ENCODE results near the gene RASSF3. TPM values are rescaled to one million over a fixed set of nuclear protein-coding genes. Genes with fewer than 3 reads are reported as not detected.
"Not testable (repeated sequence)": the region's sequence is repeated elsewhere in the genome, so short reads cannot be mapped to it uniquely, and the experiment has no call there.

The RASSF3 gene
- total RNA-seq, 4 donors from 2014 or later, result 5.2 to 11.5 (median 7.0) TPM

DNA sequence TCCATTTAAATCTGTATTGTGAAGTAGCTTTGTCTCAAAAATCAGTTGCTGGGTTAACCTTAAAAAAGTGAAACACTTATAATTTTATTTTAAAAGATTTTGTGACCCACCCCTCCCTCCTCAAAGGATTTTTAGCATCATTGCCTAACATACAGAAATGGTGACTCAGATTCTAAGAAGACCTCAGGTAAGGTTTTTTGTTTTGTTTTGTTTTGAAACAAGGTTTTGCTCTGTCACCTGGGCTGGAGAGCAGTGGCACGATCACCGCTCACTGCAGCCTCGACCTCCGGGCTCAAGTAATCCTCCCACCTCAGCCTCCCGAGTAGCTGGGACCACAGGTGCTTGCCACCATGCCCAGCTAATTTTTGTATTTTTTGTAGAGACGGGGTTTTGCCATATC is 74.8 kb downstream of the RASSF3 start:
- DNase-seq (no peak), ATAC-seq (no peak)
- Histone ChIP-seq H3K36me3 (no peaks in the 10 kb centered on the region), H3K27me3 (no peaks in the 10 kb centered on the region), H3K27ac (no peak overlapping the region), H3K4me1 (peaks cover 4 to 11% of the 10 kb centered on the region in 2 donors), H3K4me3 (no peak overlapping the region), H3K9me3 (no peaks in the 10 kb centered on the region)
- in situ Hi-C loops (cut with MboI; ENCODE audit: low sequenced_read_pairs in 4 of 4), result no loop called here
- intact Hi-C loops (cut with DNase I; ENCODE audit: low total_unique reads), result no loop called here
- TF ChIP-seq, protein P1, sequence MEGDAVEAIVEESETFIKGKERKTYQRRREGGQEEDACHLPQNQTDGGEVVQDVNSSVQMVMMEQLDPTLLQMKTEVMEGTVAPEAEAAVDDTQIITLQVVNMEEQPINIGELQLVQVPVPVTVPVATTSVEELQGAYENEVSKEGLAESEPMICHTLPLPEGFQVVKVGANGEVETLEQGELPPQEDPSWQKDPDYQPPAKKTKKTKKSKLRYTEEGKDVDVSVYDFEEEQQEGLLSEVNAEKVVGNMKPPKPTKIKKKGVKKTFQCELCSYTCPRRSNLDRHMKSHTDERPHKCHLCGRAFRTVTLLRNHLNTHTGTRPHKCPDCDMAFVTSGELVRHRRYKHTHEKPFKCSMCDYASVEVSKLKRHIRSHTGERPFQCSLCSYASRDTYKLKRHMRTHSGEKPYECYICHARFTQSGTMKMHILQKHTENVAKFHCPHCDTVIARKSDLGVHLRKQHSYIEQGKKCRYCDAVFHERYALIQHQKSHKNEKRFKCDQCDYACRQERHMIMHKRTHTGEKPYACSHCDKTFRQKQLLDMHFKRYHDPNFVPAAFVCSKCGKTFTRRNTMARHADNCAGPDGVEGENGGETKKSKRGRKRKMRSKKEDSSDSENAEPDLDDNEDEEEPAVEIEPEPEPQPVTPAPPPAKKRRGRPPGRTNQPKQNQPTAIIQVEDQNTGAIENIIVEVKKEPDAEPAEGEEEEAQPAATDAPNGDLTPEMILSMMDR (IDR thresholded peaks at IDR 0.05 in 4 of 5, conservative IDR thresholded peaks at IDR 0.05 in 1 of 5), result no peak
- no peak for TF ChIP-seq POLR2A (IDR thresholded peaks at IDR 0.05)

DNA sequence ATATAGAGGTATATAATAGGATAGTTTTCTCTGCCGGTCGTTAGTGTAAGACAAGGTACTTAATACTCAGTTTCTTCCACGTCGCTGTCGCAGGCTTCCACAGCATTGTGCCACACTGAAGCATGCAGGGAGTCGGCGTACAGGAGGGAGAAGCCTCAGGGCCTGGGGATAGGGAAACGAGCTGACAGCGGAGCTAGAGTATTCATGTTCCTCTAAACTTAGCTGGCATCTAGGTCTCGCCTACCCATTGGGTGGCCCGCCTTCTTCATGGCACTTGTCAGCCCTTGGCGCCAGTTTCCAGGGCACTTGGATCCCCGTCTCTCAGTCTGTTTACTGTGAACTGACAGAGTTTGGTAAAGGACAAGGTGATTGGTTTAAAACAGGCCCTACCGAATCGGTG is 75.3 kb downstream of the RASSF3 start:
- intact Hi-C loops (cut with DNase I; ENCODE audit: low total_unique reads) (no loop called here), in situ Hi-C loops (cut with MboI; ENCODE audit: low sequenced_read_pairs in 4 of 4) (no loop called here)
- H3K4me1 ChIP-seq, result peaks cover 0 to 8% of the 10 kb centered on the region in 2 donors
- TF ChIP-seq, protein P1 (IDR thresholded peaks at IDR 0.05 in 4 of 5, conservative IDR thresholded peaks at IDR 0.05 in 1 of 5), result no peak
- no peak for TF ChIP-seq POLR2A (IDR thresholded peaks at IDR 0.05)
- H3K4me3 ChIP-seq, result no peak overlapping the region
- H3K9me3 ChIP-seq, result no peaks in the 10 kb centered on the region
- no peaks in the 10 kb centered on the region for H3K36me3 ChIP-seq
- H3K27ac ChIP-seq, result no peak overlapping the region
- DNase-seq (no peak), ATAC-seq (no peak)
- H3K27me3 ChIP-seq, result no peaks in the 10 kb centered on the region

DNA sequence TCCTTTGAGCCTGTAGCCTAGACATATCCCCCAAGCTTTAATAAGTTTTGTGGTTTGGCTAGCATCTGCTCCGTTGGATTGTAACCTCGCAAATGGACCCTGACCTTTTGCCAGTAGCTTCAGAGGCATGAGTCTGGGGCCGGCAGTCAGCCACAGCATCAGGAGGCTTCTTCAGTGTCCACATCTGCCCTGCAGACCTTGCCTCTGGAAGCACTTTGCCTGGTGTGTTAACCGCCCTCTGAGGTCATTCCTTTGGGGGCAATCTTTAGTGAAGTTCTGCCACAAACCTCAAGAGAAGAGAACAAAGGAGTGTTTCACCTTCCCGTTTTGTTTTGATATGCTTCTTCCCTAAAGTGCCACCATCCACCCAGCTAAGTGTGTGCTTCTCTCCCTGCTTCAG is 77.5 kb downstream of the RASSF3 start:
- intact Hi-C loops (cut with DNase I; ENCODE audit: low total_unique reads) (no loop called here), in situ Hi-C loops (cut with MboI; ENCODE audit: low sequenced_read_pairs in 4 of 4) (no loop called here)
- Histone ChIP-seq H3K9me3 (no peaks in the 10 kb centered on the region), H3K4me1 (peaks cover 4 to 20% of the 10 kb centered on the region in 2 donors), H3K27me3 (no peaks in the 10 kb centered on the region), H3K4me3 (no peak overlapping the region), H3K27ac (no peak overlapping the region), H3K36me3 (no peaks in the 10 kb centered on the region)
- DNase-seq (no peak), ATAC-seq (no peak)
- TF ChIP-seq, protein P1 (IDR thresholded peaks at IDR 0.05 in 4 of 5, conservative IDR thresholded peaks at IDR 0.05 in 1 of 5), result no peak
- no peak for TF ChIP-seq POLR2A (IDR thresholded peaks at IDR 0.05)

DNA sequence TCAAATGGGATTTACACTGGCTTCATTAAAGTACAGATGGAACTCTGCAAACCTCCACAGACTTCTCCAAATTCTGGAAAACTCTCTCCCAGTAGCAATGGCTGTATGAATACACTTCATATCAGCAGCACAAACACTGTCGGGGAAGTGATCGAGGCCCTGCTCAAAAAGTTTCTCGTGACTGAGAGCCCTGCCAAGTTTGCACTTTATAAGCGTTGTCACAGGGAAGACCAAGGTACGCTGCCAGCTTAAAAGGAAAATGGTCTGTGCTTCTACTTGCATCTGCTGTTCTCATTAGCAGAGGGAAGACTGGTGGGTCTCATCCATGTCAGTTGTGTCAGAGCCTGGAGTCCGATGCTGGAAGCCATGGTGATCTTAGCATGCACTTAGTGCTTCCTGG is 77.9 kb downstream of the RASSF3 start:
- Histone ChIP-seq H3K4me3 (no peak overlapping the region), H3K9me3 (no peaks in the 10 kb centered on the region), H3K4me1 (peaks cover 4 to 16% of the 10 kb centered on the region in 2 donors), H3K27me3 (no peaks in the 10 kb centered on the region), H3K27ac (no peak overlapping the region), H3K36me3 (no peaks in the 10 kb centered on the region)
- TF ChIP-seq, protein P1 (IDR thresholded peaks at IDR 0.05 in 4 of 5, conservative IDR thresholded peaks at IDR 0.05 in 1 of 5), result no peak
- TF ChIP-seq POLR2A (IDR thresholded peaks at IDR 0.05), result no peak
- intact Hi-C loops (cut with DNase I; ENCODE audit: low total_unique reads), result no loop called here
- no peak for DNase-seq
- no peak for ATAC-seq
- in situ Hi-C loops (cut with MboI; ENCODE audit: low sequenced_read_pairs in 4 of 4), result no loop called here

DNA sequence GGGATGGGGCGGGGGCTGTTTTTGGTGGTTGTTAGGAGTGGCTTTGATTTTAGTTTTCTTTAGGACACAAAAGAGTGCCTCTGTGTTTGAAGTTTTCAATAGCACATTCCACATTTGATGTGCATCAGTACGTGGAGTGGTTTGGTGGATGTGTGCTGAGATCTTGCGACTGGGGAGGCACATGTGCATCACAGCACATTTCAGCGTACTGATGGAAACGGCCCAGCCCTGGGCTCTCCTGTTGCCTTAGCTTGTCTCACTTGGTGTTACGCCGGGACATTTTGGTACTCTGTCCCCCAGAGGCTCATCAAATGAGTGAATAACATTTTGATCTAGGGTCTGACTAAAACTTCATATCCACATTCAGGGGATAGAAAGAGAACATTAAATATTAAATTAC is 78.4 kb downstream of the RASSF3 start:
- Histone ChIP-seq H3K9me3 (no peaks in the 10 kb centered on the region), H3K36me3 (no peaks in the 10 kb centered on the region), H3K27me3 (no peaks in the 10 kb centered on the region), H3K4me3 (no peak overlapping the region), H3K27ac (no peak overlapping the region), H3K4me1 (peaks cover 4 to 16% of the 10 kb centered on the region in 2 donors)
- in situ Hi-C loops (cut with MboI; ENCODE audit: low sequenced_read_pairs in 4 of 4), result no loop called here
- no peak for TF ChIP-seq POLR2A (IDR thresholded peaks at IDR 0.05)
- TF ChIP-seq, protein P1 (IDR thresholded peaks at IDR 0.05 in 4 of 5, conservative IDR thresholded peaks at IDR 0.05 in 1 of 5), result no peak
- no peak for DNase-seq
- intact Hi-C loops (cut with DNase I; ENCODE audit: low total_unique reads), result no loop called here
- ATAC-seq, result no peak

DNA sequence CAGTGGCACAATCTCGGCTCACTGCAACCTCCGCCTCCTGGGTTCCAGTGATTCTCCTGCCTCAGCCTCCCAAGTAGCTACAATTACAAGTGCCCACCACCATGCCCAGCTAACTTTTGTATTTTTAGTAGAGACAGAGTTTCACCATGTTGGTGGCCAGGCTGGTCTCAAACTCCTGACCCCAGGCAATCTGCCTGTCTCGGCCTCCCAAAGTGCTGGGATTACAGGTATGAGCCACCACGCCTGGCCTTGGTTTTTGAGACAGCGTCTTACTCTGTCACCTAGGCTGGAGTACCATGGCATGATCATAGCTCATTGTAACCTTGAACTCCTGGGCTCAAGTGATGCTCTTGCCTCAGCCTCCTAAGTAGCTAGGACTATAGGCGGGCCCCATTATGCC is 79.9 kb downstream of the RASSF3 start:
- H3K9me3 ChIP-seq; H3K27ac ChIP-seq; in situ Hi-C loops (cut with MboI; ENCODE audit: low sequenced_read_pairs in 4 of 4); intact Hi-C loops (cut with DNase I; ENCODE audit: low total_unique reads); H3K27me3 ChIP-seq; H3K4me3 ChIP-seq; ATAC-seq; DNase-seq; H3K36me3 ChIP-seq: not testable (repeated sequence)
- H3K4me1 ChIP-seq, result peaks cover 4 to 16% of the 10 kb centered on the region in 2 donors
